GM18508 (cell line): ENCODE results near the gene NSF.
"Not testable (repeated sequence)": the region's sequence is repeated elsewhere in the genome, so short reads cannot be mapped to it uniquely, and the experiment has no call there.

Experiments used
- ATAC-seq: cut with Tn5 transposase; IDR thresholded peaks from one replicate; pipeline ENCODE4 v1.9.1; 2021; ENCODE audit warnings: moderate number of reproducible peaks; ENCODE audit not compliant: insufficient read depth, unreplicated experiment

Gene NSF

GRCh38 chr17:46745376-46745775, 154.9 kb downstream of the NSF start:
- ATAC-seq = no peak

GRCh38 chr17:46751425-46751824, 161.0 kb downstream of the NSF start:
- no peak for ATAC-seq

GRCh38 chr17:46753776-46754175, 163.3 kb downstream of the NSF start:
- ATAC-seq = no peak

- no peak for ATAC-seq
These were observed 165.7 kb downstream of the NSF start for GRCh38 chr17:46756081-46756735.

GRCh38 chr17:46756861-46757260, 166.4 kb downstream of the NSF start:
- no peak for ATAC-seq

GRCh38 chr17:46757588-46757987, 167.1 kb downstream of the NSF start:
- ATAC-seq = not testable (repeated sequence)

GRCh38 chr17:46758614-46759013, 168.1 kb downstream of the NSF start:
- ATAC-seq = no peak

GRCh38 chr17:46759141-46759540, 168.7 kb downstream of the NSF start:
- ATAC-seq = no peak

GRCh38 chr17:46763416-46763815, 172.9 kb downstream of the NSF start:
- ATAC-seq = no peak

- ATAC-seq = no peak
These were observed 173.7 kb downstream of the NSF start for GRCh38 chr17:46764000-46764708.

GRCh38 chr17:46764709-46765401, 174.4 kb downstream of the NSF start:
- no peak for ATAC-seq

GRCh38 chr17:46765453-46765852, 175.0 kb downstream of the NSF start:
- ATAC-seq = no peak

GRCh38 chr17:46766493-46767491, 176.3 kb downstream of the NSF start:
- ATAC-seq = no peak

GRCh38 chr17:46768540-46768870, 178.0 kb downstream of the NSF start:
- no peak for ATAC-seq

GRCh38 chr17:46768896-46769295, 178.4 kb downstream of the NSF start:
- ATAC-seq = not testable (repeated sequence)

GRCh38 chr17:46769531-46770438, 179.3 kb downstream of the NSF start:
- no peak for ATAC-seq

- ATAC-seq = no peak
These were observed 180.0 kb downstream of the NSF start for GRCh38 chr17:46770439-46770817.

GRCh38 chr17:46770818-46771560, 180.5 kb downstream of the NSF start:
- no peak for ATAC-seq
